Transverse colon (tissue), 4 donors: ENCODE data around the gene ARHGAP30.

Experiments
- POLR2A ChIP-seq: fragments of 450-650 bp; IDR thresholded peaks from one replicate; pipeline ENCODE4 v1.6.1; 2016; ENCODE audit warnings: antibody characterized with exemption, mild to moderate bottlenecking, moderate library complexity
- POLR2AphosphoS5 ChIP-seq, 3 donors: sonication (generic); formaldehyde crosslinking; IDR thresholded peaks; one replicate each; pipeline ENCODE4 v1.6.1; 2016; ENCODE audit warnings: antibody characterized with exemption in 3 of 3
- TF ChIP-seq, protein P1 (sequence below), 5 experiments: fragments of 200-600 bp in 3 of 5; fragments of 450-650 bp in 2 of 5; sonication (generic) in 3 of 5; IDR thresholded peaks; 1 replicate in 2 of 5; 2 replicates in 3 of 5; pipeline ENCODE4 v1.5.1; 2016 to 2017; ENCODE audit warnings: antibody characterized with exemption in 5 of 5, inconsistent platforms in 3 of 5, mild to moderate bottlenecking in 2 of 5, moderate library complexity in 1 of 5

DNA sequence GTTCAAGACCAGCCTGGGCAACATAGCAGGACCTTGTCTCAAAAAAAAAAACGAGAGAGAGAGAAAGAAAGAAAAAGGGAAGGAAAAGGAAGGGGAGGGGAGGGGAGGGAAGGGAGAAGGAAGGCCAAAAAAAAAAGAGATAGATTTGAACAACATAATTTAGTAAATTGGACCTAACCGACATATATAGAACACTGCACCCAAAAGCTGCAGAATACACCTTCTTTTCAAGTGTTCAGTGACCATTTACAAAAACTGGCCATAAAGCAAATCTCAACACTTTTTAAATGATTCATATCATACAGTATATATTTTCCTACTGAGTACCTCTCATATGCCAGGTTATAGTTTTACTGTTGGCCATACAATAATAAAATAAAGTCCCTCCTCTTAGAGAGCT is 37.8 kb downstream of the ARHGAP30 start:
- TF ChIP-seq, protein P1, sequence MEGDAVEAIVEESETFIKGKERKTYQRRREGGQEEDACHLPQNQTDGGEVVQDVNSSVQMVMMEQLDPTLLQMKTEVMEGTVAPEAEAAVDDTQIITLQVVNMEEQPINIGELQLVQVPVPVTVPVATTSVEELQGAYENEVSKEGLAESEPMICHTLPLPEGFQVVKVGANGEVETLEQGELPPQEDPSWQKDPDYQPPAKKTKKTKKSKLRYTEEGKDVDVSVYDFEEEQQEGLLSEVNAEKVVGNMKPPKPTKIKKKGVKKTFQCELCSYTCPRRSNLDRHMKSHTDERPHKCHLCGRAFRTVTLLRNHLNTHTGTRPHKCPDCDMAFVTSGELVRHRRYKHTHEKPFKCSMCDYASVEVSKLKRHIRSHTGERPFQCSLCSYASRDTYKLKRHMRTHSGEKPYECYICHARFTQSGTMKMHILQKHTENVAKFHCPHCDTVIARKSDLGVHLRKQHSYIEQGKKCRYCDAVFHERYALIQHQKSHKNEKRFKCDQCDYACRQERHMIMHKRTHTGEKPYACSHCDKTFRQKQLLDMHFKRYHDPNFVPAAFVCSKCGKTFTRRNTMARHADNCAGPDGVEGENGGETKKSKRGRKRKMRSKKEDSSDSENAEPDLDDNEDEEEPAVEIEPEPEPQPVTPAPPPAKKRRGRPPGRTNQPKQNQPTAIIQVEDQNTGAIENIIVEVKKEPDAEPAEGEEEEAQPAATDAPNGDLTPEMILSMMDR (IDR thresholded peaks at IDR 0.05) = no peak
- no peak for TF ChIP-seq POLR2A
- TF ChIP-seq POLR2AphosphoS5 (IDR thresholded peaks at IDR 0.05) = no peak
